AG08395 (cell line): ENCODE results near the gene PARVB.
A peak's percentile ranks its signal among the peaks of the same experiment; 100 is the strongest.

Source experiments
- DNase-seq: peaks from one replicate; pipeline ENCODE4 v3.0.0; 2012; ENCODE audit warnings: mixed read lengths, low spot score

PARVB gene

DNA sequence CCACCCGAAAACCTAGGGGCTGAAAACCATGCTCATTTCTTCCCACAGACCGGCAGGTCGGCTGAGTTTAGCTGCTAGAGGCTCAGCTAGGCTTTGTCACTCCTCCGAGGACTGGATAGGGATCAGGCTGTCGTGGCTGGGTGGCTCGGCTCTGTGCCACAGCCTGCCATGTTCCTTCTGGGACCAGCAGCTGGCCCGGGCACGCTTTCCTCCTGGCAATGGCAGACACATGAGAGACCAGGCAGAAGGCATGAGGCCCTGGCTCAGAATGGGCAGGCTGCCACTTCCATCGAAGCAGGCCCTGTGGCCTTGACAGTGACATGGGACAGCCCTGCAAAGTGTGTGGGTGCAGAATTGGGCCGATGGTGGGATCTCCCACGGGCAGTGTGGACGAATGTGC lies 177.6 kb downstream of the PARVB start:
- no peak for DNase-seq

DNA sequence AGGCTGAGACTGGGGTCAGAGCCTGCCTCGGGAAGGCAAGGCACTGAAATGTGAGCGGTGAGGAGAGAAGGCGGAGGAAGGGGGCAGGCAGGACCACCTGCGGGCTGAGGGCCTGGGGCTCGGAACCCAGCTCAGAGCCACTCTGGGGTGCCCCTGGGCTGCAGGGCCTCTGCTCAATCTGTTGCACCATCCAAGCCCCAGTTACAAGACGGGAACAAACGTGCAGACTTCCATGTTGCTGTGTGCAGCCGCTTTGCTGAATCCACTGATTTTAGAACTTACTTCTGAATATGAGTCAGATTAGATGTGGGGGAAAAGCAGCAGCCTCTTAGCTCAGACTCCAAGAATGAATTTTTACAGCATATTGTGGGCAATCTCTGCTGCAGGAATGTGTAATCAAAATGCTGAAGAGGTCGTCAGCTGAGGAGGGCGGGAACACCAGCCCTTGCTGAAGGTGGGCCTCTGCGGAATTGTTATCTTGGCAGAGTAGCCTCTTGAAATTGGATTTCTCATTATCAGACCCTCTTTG lies 178.2 kb downstream of the PARVB start:
- peak; percentile 89 for DNase-seq

DNA sequence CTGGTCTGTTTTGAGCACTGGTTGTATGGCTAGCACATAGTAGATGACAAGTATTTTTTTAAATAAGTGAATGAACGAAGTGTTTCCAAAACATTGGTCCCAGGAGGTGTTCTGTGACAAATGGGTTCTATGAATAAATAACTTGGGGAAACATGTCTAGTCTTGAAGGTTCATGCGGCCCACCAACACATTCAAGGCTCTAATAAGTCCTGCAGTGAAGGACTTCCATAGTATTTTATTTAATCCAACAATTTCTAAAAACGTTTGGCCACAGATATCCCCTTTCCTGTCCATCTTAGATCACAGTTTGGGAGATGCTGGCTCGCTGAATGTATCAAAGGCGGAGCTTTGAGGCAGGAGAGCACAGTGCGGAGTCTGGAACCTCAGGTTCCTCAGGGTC lies 179.1 kb downstream of the PARVB start:
- DNase-seq: no peak

- no peak for DNase-seq
Observed at GRCh38 chr22:44204739-44205515, 180.8 kb downstream of the PARVB start.

- DNase-seq: no peak
Observed at GRCh38 chr22:44205516-44206329, 181.6 kb downstream of the PARVB start.

DNA sequence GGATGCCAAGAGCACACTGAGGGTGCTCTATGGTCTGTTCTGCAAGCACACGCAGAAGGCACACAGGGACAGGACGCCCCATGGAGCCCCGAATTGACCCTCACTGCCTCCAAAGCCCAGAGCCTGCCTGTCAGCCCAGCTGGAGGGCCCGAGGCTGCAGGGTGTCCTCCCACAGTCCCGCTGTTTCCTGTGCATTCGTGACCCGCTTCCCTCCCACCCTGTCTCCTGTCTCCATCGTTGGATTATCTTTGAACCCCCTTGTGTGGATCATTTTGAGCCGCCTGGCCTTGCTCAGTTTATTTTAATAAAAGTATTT lies 182.2 kb downstream of the PARVB start:
- no peak for DNase-seq

- no peak for DNase-seq
Observed at GRCh38 chr22:44206696-44207095, 182.6 kb downstream of the PARVB start.

- no peak for DNase-seq
Observed at GRCh38 chr22:44207173-44207980, 183.3 kb downstream of the PARVB start.

- no peak for DNase-seq
Observed at GRCh38 chr22:44207981-44208317, 183.8 kb downstream of the PARVB start.

DNA sequence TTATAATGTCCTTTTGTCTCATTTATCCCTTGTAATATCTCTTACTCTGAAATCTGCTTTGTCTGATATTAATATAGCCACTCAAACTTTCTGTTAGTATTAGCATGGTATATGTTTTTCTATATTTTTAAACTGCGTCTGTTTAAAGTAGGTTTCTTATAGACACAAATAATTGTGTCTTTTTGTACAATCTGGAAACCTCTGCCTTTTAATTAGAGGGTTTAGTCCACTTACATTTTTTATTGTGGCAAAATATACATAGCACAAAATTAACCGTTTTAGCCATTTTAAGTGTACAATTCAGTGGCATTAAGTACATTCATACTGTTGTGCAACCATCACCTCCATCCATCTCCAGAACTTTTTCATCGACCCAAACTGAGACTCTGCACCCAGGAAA lies 185.2 kb downstream of the PARVB start:
- no peak for DNase-seq

- DNase-seq: no peak
Observed at GRCh38 chr22:44210722-44211121, 186.6 kb downstream of the PARVB start.

GRCh38 chr22:44211256-44211945 lies 187.3 kb downstream of the PARVB start:
- DNase-seq: peak; percentile 37

GRCh38 chr22:44211946-44212930 lies 188.1 kb downstream of the PARVB start:
- DNase-seq: peak; percentile 53

DNA sequence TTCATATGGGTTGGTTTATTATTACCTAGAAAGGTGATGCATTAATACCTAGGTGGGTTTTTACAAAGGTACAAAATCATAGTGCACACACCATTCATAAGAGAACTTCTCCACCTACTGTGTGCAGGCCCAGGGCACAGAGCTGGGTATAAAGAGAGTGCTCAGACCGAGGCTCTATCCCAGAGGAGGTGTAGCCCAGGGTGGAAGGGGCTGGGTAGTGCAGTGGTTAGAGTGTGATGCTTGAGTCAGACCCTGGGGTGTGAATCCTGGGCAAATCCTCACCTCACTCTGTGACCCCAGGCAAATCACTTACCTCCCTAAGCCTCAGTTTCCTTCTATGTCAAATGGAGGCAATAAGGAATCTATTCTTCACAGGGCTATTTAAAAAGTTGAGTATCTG lies 188.8 kb downstream of the PARVB start:
- DNase-seq: peak; percentile 1

GRCh38 chr22:44213489-44214043 lies 189.5 kb downstream of the PARVB start:
- no peak for DNase-seq

GRCh38 chr22:44214187-44214586 lies 190.1 kb downstream of the PARVB start:
- DNase-seq: no peak

DNA sequence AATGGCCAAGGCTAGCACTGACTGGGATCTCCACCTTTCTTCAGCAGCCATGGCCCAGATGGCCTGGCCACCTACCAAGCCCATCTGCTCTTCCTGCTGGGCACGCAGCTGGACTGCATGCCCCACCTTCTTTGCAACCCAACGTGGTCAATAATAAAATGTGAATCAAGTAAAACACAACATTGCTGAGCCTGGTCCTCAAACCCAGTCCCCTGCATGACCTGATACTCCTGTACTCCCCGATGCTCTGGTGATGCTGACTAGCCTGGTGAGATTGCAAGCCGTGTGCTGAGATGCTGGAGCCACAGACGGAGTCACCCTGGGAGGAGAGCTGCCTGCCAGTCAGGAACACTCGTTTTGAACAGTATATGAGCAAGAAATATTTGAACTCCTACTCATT lies 190.7 kb downstream of the PARVB start:
- DNase-seq: no peak

DNA sequence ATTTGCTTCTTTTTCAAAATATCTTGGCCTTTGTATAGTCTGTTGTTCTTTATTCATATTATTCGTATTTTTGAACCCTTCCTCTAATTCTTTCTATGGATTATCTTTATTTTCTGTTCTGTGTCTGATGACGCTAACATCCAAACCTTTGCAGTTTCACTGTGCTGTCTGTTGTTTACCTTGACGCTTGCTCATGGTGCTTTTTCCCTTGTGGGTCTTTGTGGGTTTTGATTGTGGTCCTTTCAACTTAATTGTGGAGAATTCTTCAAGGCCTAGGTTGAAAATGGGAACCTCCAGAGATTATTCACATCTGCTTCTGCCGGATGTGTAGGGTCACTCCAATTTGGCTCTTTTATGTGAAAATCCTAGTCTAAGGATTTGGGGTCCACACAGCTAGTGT lies 191.2 kb downstream of the PARVB start:
- no peak for DNase-seq

GRCh38 chr22:44217346-44217745 lies 193.2 kb downstream of the PARVB start:
- DNase-seq: no peak

DNA sequence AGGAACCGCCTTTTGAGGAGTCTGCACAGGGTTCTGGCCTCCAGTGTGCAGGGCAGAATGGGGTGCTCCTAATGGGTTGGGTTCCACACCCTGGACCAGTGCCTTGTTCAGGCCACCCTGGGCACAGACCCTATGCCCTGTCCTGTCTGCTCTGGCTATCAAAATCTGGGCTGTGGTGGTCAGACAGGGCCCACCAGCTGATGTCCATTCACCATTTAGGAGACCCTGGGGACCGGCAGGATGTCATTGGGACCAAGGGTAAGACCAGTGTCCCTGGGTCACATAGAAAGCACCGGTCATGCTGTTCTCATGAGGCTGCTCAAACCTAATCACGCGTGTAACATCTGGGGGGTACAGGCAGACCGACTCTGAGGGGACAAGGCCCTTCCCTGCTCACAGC lies 194.0 kb downstream of the PARVB start:
- no peak for DNase-seq
